PC-3 (cell line): Measurements from ENCODE around the gene JCHAIN.

Experiments
- CTCF ChIP-seq: fragments of 300-600 bp; sonication (generic); conservative IDR thresholded peaks from 2 replicates; pipeline ENCODE4 v1.5.1; 2017; ENCODE audit warnings: antibody characterized with exemption, low read depth, mild to moderate bottlenecking, low read length
- EZH2 ChIP-seq: fragments of 300-600 bp; sonication (generic); IDR thresholded peaks from one replicate; pipeline ENCODE4 v1.6.1; 2017; ENCODE audit warnings: antibody characterized with exemption, mild to moderate bottlenecking, low read length; ENCODE audit not compliant: unreplicated experiment
- EZH2phosphoT487 ChIP-seq: fragments of 300-600 bp; sonication (generic); IDR thresholded peaks from 2 replicates; pipeline ENCODE4 v1.6.1; 2018; ENCODE audit warnings: mild to moderate bottlenecking, antibody characterized with exemption, low read length, borderline replicate concordance

GRCh38 chr4:70608324-70608723 is 58.0 kb downstream of the JCHAIN start:
- TF ChIP-seq CTCF, result no peak
- TF ChIP-seq EZH2, result no peak
- no peak for TF ChIP-seq EZH2phosphoT487
